Kidney (tissue), 14 donors: ENCODE results near the gene TTC29. TPM values are rescaled to one million over a fixed set of nuclear protein-coding genes. Genes with fewer than 3 reads are reported as not detected.
"Not testable (repeated sequence)": the region's sequence is repeated elsewhere in the genome, so short reads cannot be mapped to it uniquely, and the experiment has no call there.

Source experiments
- DNase-seq, 5 donors: peaks; one replicate each; pipeline ENCODE4 v3.0.0-alpha.2; 2013 to 2020
- FAIRE-seq: peaks from 2 replicates; lab custom pipeline; 2012; peaks lifted over from hg19 to GRCh38; lab: Jason Lieb, UNC
- H3K27ac ChIP-seq, 2 donors: one replicate each; pipeline ENCODE4 v1.7.0; 2013; ENCODE audit warnings: low read depth in 2 of 2, low read length in 2 of 2, inconsistent platforms in 1 of 2
- H3K27me3 ChIP-seq: one replicate; pipeline ENCODE4 v1.7.1; 2013; ENCODE audit warnings: low read length, inconsistent platforms; ENCODE audit not compliant: control insufficient read depth, insufficient read depth
- H3K36me3 ChIP-seq, 3 donors: one replicate each; pipeline versions ENCODE4 v1.7.0 to v1.7.1; 2013; ENCODE audit warnings: low read length in 3 of 3, control low read depth in 1 of 3, inconsistent platforms in 1 of 3; ENCODE audit not compliant: insufficient read depth in 3 of 3, control insufficient read depth in 2 of 3
- H3K4me1 ChIP-seq, 3 donors: one replicate each; pipeline versions ENCODE4 v1.7.0 to v1.7.1; 2013; ENCODE audit warnings: low read length in 3 of 3, inconsistent platforms in 1 of 3, low read depth in 1 of 3; ENCODE audit not compliant: control insufficient read depth in 2 of 3, insufficient read depth in 2 of 3
- H3K4me3 ChIP-seq, 3 donors: one replicate each; pipeline versions ENCODE4 v1.7.0 to v1.8.1; 2013; ENCODE audit warnings: low read length in 3 of 3, control low read depth in 1 of 3, inconsistent platforms in 1 of 3
- H3K9ac ChIP-seq, 3 donors: one replicate each; pipeline versions ENCODE4 v1.7.0 to v1.7.1; 2013; ENCODE audit warnings: low read length in 3 of 3, control low read depth in 1 of 3, inconsistent platforms in 1 of 3
- H3K9me3 ChIP-seq, 3 donors: one replicate each; pipeline versions ENCODE4 v1.7.0 to v1.7.1; 2013; ENCODE audit warnings: low read length in 3 of 3, control low read depth in 1 of 3, inconsistent platforms in 1 of 3; ENCODE audit not compliant: control insufficient read depth in 2 of 3, insufficient read depth in 1 of 3
- intact Hi-C: fragments of 100-400 bp; cut with DNase I; formaldehyde crosslinking; loops from one replicate; pipeline ENCODE4 v1.11.1; 2022
- polyA plus RNA-seq: library from polyadenylated mRNA; stranded (reverse); fragments of 350-450 nt; fragmentation: Illumina TruSeq; extraction: RNeasy Lipid Tissue Mini Kit (QIAGEN cat#74804); gene quantifications from one replicate; pipeline ENCODE4 v1.2.3, GENCODE V29; 2014; ENCODE audit warnings: low read depth, low replicate concordance; ENCODE audit not compliant: insufficient read depth
- total RNA-seq: library from RNA; stranded (reverse); fragmentation: NEBNext Ultra II Directional; extraction: Animal tissue kit (Norgen Biotek cat#: 25700); gene quantifications from one replicate; pipeline ENCODE4 v1.2.1, GENCODE V29; 2021
- TF ChIP-seq, protein P1 (sequence below): IDR thresholded peaks from 3 replicates; pipeline ENCODE4 v1.5.1; 2012; ENCODE audit warnings: mild to moderate bottlenecking, moderate library complexity, borderline replicate concordance; ENCODE audit not compliant: insufficient read depth; ENCODE audit errors: extremely low read depth
- donor health status: control.
- donor health status: control.
- donor health status: control.
- donor health status: control.
- donor health status: control.
- donor health status: DM: yes; HTN: yes; CAD: no.
- donor health status: Normal renal cell carcinoma (clear cell type).

TTC29 gene
- total and polyA plus RNA-seq, 2 donors from 2014 or later = 0.28 to 0.82 TPM

GRCh38 chr4:146762016-146762415, 183.6 kb downstream of the TTC29 start:
- TF ChIP-seq, protein P1, sequence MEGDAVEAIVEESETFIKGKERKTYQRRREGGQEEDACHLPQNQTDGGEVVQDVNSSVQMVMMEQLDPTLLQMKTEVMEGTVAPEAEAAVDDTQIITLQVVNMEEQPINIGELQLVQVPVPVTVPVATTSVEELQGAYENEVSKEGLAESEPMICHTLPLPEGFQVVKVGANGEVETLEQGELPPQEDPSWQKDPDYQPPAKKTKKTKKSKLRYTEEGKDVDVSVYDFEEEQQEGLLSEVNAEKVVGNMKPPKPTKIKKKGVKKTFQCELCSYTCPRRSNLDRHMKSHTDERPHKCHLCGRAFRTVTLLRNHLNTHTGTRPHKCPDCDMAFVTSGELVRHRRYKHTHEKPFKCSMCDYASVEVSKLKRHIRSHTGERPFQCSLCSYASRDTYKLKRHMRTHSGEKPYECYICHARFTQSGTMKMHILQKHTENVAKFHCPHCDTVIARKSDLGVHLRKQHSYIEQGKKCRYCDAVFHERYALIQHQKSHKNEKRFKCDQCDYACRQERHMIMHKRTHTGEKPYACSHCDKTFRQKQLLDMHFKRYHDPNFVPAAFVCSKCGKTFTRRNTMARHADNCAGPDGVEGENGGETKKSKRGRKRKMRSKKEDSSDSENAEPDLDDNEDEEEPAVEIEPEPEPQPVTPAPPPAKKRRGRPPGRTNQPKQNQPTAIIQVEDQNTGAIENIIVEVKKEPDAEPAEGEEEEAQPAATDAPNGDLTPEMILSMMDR = no peak
- DNase-seq (no peak), FAIRE-seq (no peak)
- Histone ChIP-seq H3K36me3 (no peaks in the 10 kb centered on the region), H3K4me3 (no peak overlapping the region), H3K9ac (no peak overlapping the region), H3K27me3 (no peaks in the 10 kb centered on the region), H3K9me3 (peaks cover 0 to 2% (median 0%) of the 10 kb centered on the region in 3 donors), H3K4me1 (no peaks in the 10 kb centered on the region), H3K27ac (no peak overlapping the region)
- intact Hi-C loops = no loop called here

DNA sequence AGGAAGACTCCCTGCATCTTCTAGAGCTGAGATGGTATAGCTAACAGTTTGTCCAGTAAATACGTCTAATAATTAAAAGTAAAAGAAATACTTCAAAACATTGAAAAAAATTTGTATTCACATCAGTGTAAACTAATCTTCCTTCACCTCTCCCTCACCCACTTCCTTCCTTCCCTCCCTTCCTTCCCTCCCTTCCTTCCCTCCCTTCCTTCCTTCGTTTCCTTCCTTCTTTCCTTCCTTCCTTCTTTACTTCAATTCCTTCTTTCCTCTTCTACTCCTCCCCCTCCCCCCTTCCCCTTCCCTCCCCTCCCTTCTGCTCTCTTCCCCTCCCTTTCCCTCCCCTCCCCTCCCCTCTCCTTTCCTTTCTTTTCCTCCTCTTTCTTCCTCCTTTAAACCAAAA, 203.2 kb downstream of the TTC29 start:
- peak in 2 of 5 donors; percentile 2 to 15 for DNase-seq
- no peak for FAIRE-seq
- intact Hi-C loops = no loop called here

DNA sequence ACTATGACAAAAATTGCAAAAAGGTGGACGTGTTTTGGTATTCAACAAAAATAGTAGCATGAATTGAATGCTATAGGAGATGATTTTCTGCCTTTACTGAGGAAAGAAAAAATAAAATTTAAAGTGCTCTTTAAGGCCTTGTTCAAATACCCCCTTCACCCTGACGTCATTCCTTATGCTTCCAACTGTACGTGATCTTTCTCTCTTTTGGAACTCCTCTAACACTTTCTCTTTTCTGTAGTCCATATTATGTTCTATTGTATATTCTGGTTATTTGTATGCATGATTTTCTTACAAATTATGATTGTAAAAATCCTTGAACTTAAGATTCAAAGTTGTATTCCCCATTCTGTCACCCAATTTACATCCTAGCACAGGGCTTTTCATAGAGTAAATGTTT, 206.5 kb downstream of the TTC29 start:
- H3K36me3 ChIP-seq = no peaks in the 10 kb centered on the region
- H3K4me3 ChIP-seq = no peak overlapping the region
- TF ChIP-seq, protein P1 = no peak
- H3K9ac ChIP-seq = no peak overlapping the region
- no peaks in the 10 kb centered on the region for H3K9me3 ChIP-seq
- H3K4me1 ChIP-seq = no peaks in the 10 kb centered on the region
- FAIRE-seq = no peak
- no peak overlapping the region for H3K27ac ChIP-seq
- intact Hi-C loops = no loop called here
- no peak for DNase-seq
- no peaks in the 10 kb centered on the region for H3K27me3 ChIP-seq

More for the DNA sequence above, 203.2 kb downstream of the TTC29 start:
- H3K27ac ChIP-seq = no peak overlapping the region
- no peaks in the 10 kb centered on the region for H3K4me1 ChIP-seq
- H3K27me3 ChIP-seq = no peaks in the 10 kb centered on the region
- H3K9ac ChIP-seq = no peak overlapping the region
- H3K4me3 ChIP-seq = no peak overlapping the region
- TF ChIP-seq, protein P1 = no peak
- H3K36me3 ChIP-seq = no peaks in the 10 kb centered on the region
- no peaks in the 10 kb centered on the region for H3K9me3 ChIP-seq

DNA sequence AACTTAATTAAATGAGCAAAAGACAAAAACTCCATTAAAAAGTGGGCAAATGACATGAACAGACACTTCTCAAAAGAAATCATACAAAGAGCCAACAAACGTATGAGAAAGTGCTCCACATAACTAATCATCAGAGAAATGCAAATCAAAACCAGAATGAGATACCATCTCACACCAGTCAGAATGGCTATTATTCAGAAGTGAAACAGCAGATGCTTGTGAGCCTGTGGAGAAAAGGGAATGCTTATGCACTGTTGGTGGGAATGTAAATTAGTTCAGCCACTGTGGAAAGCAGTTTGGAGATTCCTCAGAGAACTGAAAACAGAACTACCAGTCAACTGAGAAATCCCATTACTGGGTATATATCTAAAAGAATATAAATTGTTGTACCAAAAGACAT, 222.1 kb downstream of the TTC29 start:
- H3K4me1 ChIP-seq, intact Hi-C loops, DNase-seq, H3K9me3 ChIP-seq, H3K27me3 ChIP-seq, FAIRE-seq, H3K36me3 ChIP-seq, H3K4me3 ChIP-seq, H3K27ac ChIP-seq, H3K9ac ChIP-seq: not testable (repeated sequence)
